Lung (tissue), 12 donors: ENCODE results near the gene SERPINA7. TPM values are rescaled to one million over a fixed set of nuclear protein-coding genes. Genes with fewer than 3 reads are reported as not detected.

Experiments used
- ATAC-seq: fragments of 200-7000 bp; cut with Tn5 transposase; one replicate; pipeline ENCODE4 v1.9.1; 2020; ENCODE audit warnings: moderate number of reproducible peaks; ENCODE audit not compliant: insufficient read depth, low FRiP score
- DNase-seq, 3 donors: peaks; one replicate each; pipeline ENCODE4 v3.0.0-alpha.2; 2013 to 2017
- H3K27ac ChIP-seq, 2 donors: one replicate each; pipeline ENCODE4 v1.5.1; 2013; ENCODE audit warnings: mild to moderate bottlenecking in 2 of 2, moderate library complexity in 2 of 2, control low read depth in 1 of 2, inconsistent platforms in 1 of 2, low read depth in 1 of 2, low read length in 1 of 2
- H3K27me3 ChIP-seq, 3 donors: one replicate each; pipeline ENCODE4 v1.5.1; 2013; ENCODE audit warnings: low read length in 2 of 3; ENCODE audit not compliant: control insufficient read depth in 3 of 3, insufficient read depth in 3 of 3
- H3K36me3 ChIP-seq, 4 donors: one replicate each; pipeline ENCODE4 v1.5.1; 2013; ENCODE audit warnings: low read length in 4 of 4, mild to moderate bottlenecking in 1 of 4, moderate library complexity in 1 of 4; ENCODE audit not compliant: control insufficient read depth in 4 of 4, insufficient read depth in 4 of 4
- H3K4me1 ChIP-seq, 5 donors: one replicate each; pipeline ENCODE4 v1.5.1; 2013; ENCODE audit warnings: low read length in 5 of 5, mild to moderate bottlenecking in 2 of 5, moderate library complexity in 1 of 5; ENCODE audit not compliant: control insufficient read depth in 5 of 5, insufficient read depth in 5 of 5
- H3K4me3 ChIP-seq: one replicate; pipeline ENCODE4 v1.5.1; 2013; ENCODE audit warnings: mild to moderate bottlenecking, control low read depth, moderate library complexity
- H3K9ac ChIP-seq, 2 donors: one replicate each; pipeline ENCODE4 v1.5.1; 2013; ENCODE audit warnings: low read length in 2 of 2, control low read depth in 1 of 2; ENCODE audit not compliant: insufficient read depth in 1 of 2
- H3K9me3 ChIP-seq, 4 donors: one replicate each; pipeline ENCODE4 v1.5.1; 2013; ENCODE audit warnings: low read length in 3 of 4, mild to moderate bottlenecking in 1 of 4, moderate library complexity in 1 of 4; ENCODE audit not compliant: control insufficient read depth in 4 of 4, insufficient read depth in 3 of 4
- CTCF ChIP-seq: IDR thresholded peaks from 2 replicates; pipeline ENCODE4 v1.5.1; 2012; ENCODE audit warnings: mild to moderate bottlenecking; ENCODE audit errors: control extremely low read depth, extremely low read depth
- WGBS, 2 donors: extraction: QIAGEN DNeasy Blood & Tissue Kit; methylation state at CpG; one replicate each; pipeline ENCODE4 v1.1.7; 2013; 5-methylcytosine and 5-hydroxymethylcytosine counted together
- polyA plus RNA-seq, 2 donors: library from polyadenylated mRNA; stranded (reverse); fragments of 200-250 nt; gene quantifications; one replicate each; pipeline ENCODE4 v1.2.1, GENCODE V29; 2013
- total RNA-seq, 2 donors: library from RNA; depleted of rRNA in 1 of 2; stranded (reverse); fragments of >200 nt in 1 of 2; gene quantifications; one replicate each; pipeline ENCODE4 v1.2.1, GENCODE V29; 2014 to 2021
- donor health status: control.
- donor health status: control.
- donor health status: Bipolar disorder and iron deficiency.
- donor health status: healthy.
- donor health status: DM: yes; HTN: yes; CAD: no.

The SERPINA7 gene
- total and polyA plus RNA-seq, 4 donors: not detected

GRCh38 chrX:106022238-106022637, 16.3 kb downstream of the SERPINA7 start:
- no peaks in the 10 kb centered on the region for H3K36me3 ChIP-seq
- no peak for DNase-seq
- no peaks in the 10 kb centered on the region for H3K9me3 ChIP-seq
- no peak overlapping the region for H3K9ac ChIP-seq
- WGBS, 2 donors: 69 to 91% methylated on average over 2 of the region's 2 CpGs
- H3K4me1 ChIP-seq: no peaks in the 10 kb centered on the region
- H3K27me3 ChIP-seq: peaks cover 0 to 25% (median 2%) of the 10 kb centered on the region in 3 donors
- no peak overlapping the region for H3K4me3 ChIP-seq
- no peak for ATAC-seq
- no peak for TF ChIP-seq CTCF
- H3K27ac ChIP-seq: no peak overlapping the region

GRCh38 chrX:106014119-106014775, 24.3 kb downstream of the SERPINA7 start:
- Histone ChIP-seq H3K4me3 (no peak overlapping the region), H3K27ac (no peak overlapping the region), H3K36me3 (no peaks in the 10 kb centered on the region), H3K9ac (no peak overlapping the region), H3K9me3 (peaks cover 0 to 17% (median 2%) of the 10 kb centered on the region in 4 donors), H3K4me1 (no peaks in the 10 kb centered on the region), H3K27me3 (peaks cover 0 to 5% (median 0%) of the 10 kb centered on the region in 3 donors)
- WGBS, 2 donors: 51 to 83% methylated on average over 1 of the region's 1 CpG
- DNase-seq (no peak), ATAC-seq (no peak)
- TF ChIP-seq CTCF: no peak

- WGBS, 2 donors: 71 to 94% methylated on average over 5 of the region's 5 CpGs
- H3K4me3 ChIP-seq: no peak overlapping the region
- H3K36me3 ChIP-seq: no peaks in the 10 kb centered on the region
- H3K27ac ChIP-seq: no peak overlapping the region
- no peaks in the 10 kb centered on the region for H3K4me1 ChIP-seq
- DNase-seq (no peak), ATAC-seq (no peak)
- peaks cover 0 to 13% (median 2%) of the 10 kb centered on the region in 4 donors for H3K9me3 ChIP-seq
- peaks cover 0 to 1% (median 0%) of the 10 kb centered on the region in 3 donors for H3K27me3 ChIP-seq
- H3K9ac ChIP-seq: no peak overlapping the region
- TF ChIP-seq CTCF: no peak
Measured at GRCh38 chrX:106009145-106009544, 29.4 kb downstream of the SERPINA7 start.

- Histone ChIP-seq H3K4me1 (no peaks in the 10 kb centered on the region), H3K4me3 (no peak overlapping the region), H3K36me3 (no peaks in the 10 kb centered on the region), H3K27me3 (peaks cover 0 to 2% (median 0%) of the 10 kb centered on the region in 3 donors), H3K9ac (no peak overlapping the region), H3K27ac (no peak overlapping the region), H3K9me3 (peaks cover 0 to 7% (median 0%) of the 10 kb centered on the region in 4 donors)
- no peak for DNase-seq
- 15 to 27% methylated on average over 1 of the region's 1 CpG for WGBS, 2 donors
- TF ChIP-seq CTCF: no peak
- ATAC-seq: no peak
Measured at GRCh38 chrX:106007815-106008214, 30.7 kb downstream of the SERPINA7 start.
